Lower leg skin (tissue), 4 donors: ENCODE measurements around the gene COL4A2. TPM values are rescaled to one million over a fixed set of nuclear protein-coding genes. Genes with fewer than 3 reads are reported as not detected.

Experiments used
- DNase-seq, 2 donors: peaks; one replicate each; pipeline ENCODE4 v3.0.0-alpha.2; 2019; ENCODE audit warnings: low spot score in 2 of 2
- H3K4me3 ChIP-seq: fragments of 200-600 bp; sonication (generic); 2 replicates; pipeline ENCODE4 v1.5.1; 2017; ENCODE audit warnings: mild to moderate bottlenecking, low read depth; ENCODE audit not compliant: poor library complexity, severe bottlenecking
- CTCF ChIP-seq, 3 donors: fragments of 450-650 bp; IDR thresholded peaks; one replicate each; pipeline ENCODE4 v1.5.1; 2016; ENCODE audit warnings: antibody characterized with exemption in 3 of 3, mild to moderate bottlenecking in 3 of 3, moderate library complexity in 2 of 3
- POLR2A ChIP-seq, 2 donors: fragments of 450-650 bp; IDR thresholded peaks; one replicate each; pipeline ENCODE4 v1.6.1; 2016 to 2017; ENCODE audit warnings: antibody characterized with exemption in 2 of 2, mild to moderate bottlenecking in 1 of 2, moderate library complexity in 1 of 2
- WGBS, 2 donors: methylation state at CpG; one replicate each; pipeline ENCODE4 v1.1.5; 2018; 5-methylcytosine and 5-hydroxymethylcytosine counted together
- intact Hi-C: fragments of 100-400 bp; cut with DNase I; formaldehyde crosslinking; loops from one replicate; pipeline ENCODE4 v1.15.0; 2023; ENCODE audit warnings: low total_unique reads
- total RNA-seq, 4 donors: library from RNA; depleted of rRNA; stranded (reverse); fragments of >200 nt; gene quantifications; one replicate each; pipeline ENCODE4 v1.1.0, GENCODE V29; 2016

COL4A2 gene
- total RNA-seq, 4 donors from 2014 or later = 40.8 to 119 (median 58.9) TPM

GRCh38 chr13:110294146-110294545, 12.9 kb upstream of the COL4A2 start:
- intact Hi-C loops = no loop called here
- H3K4me3 ChIP-seq = no peak overlapping the region
- peak; percentile 37 to 79 for DNase-seq
- TF ChIP-seq CTCF (IDR thresholded peaks at IDR 0.05) (no peak), POLR2A (IDR thresholded peaks at IDR 0.05) (no peak)
- WGBS, 2 donors = 80 to 86% methylated on average over 3 of the region's 3 CpGs

- intact Hi-C loops = no loop called here
- no peak for DNase-seq
- no peak overlapping the region for H3K4me3 ChIP-seq
- TF ChIP-seq CTCF (IDR thresholded peaks at IDR 0.05) = no peak
- TF ChIP-seq POLR2A (IDR thresholded peaks at IDR 0.05) = no peak
These were observed 12.5 kb upstream of the COL4A2 start for GRCh38 chr13:110294622-110295021.

DNA sequence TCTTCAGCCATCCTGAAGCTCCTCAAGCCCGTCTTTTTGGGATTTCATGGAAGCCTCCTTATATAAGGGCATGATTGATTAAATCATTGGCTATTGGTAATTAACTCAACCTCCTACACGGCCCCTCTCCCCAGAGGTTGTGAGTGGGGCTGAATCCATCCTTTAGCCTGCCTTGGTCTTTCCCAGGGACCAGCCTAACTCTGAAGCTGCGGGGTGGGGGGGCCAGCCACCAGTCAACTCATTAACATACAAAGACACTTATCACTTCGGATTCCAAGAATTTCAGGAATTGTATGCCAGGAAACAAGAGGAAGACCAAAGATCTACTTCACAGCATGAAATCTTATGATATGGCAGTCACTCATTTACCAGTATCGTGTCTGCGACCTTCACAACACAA, 10.1 kb upstream of the COL4A2 start:
- peak in 1 of 2 donors; percentile 76 for DNase-seq
- intact Hi-C loops = no loop called here
- no peak overlapping the region for H3K4me3 ChIP-seq
- 78 to 88% methylated on average over 6 of the region's 6 CpGs for WGBS, 2 donors
- TF ChIP-seq POLR2A (IDR thresholded peaks at IDR 0.05) (no peak), CTCF (IDR thresholded peaks at IDR 0.05) (no peak)

DNA sequence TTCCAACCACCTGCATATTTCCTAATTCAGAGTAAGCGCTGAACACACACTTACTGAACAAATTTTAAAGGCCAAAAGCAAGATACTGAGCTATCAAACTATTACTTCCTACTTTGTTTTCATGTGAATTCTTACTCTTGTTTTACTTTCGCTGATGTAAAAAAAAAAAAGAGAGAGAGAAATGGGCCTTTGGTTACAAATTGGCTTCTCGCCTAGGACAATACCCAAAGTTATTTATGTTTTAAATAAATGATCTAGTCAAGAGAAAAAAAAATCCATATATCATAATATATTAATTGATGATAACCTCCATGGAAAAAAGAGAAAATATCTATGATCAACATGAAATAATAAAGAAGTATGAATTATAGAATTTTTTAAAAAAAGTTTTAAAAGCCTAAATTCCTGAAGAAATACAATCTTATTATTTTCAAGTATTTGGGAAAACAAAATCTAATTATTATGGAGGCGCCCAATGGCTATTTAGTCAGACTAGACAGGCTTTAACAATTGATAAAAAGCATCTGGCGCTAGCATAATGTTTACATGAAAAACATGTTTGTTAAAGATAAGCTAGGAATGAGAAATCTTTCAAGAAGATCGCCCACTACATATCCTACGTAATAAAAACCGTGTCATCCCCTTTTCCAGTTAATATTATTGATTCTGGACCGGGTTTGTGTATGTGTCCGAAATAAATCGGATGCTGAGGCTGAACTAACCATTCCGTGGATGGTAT, 9.1 kb upstream of the COL4A2 start:
- intact Hi-C loops = no loop called here
- no peak for TF ChIP-seq POLR2A (IDR thresholded peaks at IDR 0.05)
- no peak for TF ChIP-seq CTCF (IDR thresholded peaks at IDR 0.05)
- H3K4me3 ChIP-seq = no peak overlapping the region
- DNase-seq = no peak
- WGBS, 2 donors = 77 to 80% methylated on average over 12 of the region's 12 CpGs

DNA sequence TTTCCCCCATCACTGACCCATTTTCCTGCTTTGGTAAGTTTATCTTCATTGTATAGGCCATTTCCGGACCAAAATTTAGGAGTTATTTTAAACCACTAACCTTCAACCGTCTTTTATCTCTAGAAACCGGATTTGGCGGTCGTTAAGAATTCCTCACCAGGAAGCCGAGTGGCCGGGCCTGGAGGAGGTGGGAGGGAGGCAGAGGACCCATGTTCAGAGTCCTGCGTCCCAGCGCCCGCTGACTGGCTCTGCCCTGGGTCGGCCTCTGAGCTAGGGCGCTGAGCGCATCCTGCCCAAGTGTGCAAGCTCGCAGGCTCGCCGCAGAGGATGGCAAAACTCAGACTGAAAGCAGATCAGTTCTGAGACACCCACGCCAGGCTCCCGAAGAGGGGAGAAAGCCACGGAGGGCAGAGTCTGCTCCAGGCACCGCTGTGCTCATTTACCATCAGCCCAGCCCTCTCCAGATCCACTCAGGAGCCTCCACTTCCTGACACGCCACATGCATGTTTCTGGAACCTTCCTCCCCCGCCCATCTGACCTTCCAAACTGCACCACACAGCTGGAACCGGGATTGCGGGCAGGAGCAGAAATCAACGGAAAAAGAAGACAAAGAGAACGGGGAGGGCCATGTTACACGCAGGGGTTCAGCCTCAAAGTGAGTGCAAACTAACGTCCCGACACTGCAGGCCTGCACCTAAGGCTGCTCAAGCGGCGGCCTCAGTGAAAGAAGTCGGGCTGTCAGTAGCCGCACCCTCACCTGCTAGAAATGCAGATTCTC, 8.4 kb upstream of the COL4A2 start:
- peak in 1 of 2 donors; percentile 87 for DNase-seq
- no peak overlapping the region for H3K4me3 ChIP-seq
- 71 to 73% methylated on average over 33 of the region's 33 CpGs for WGBS, 2 donors
- intact Hi-C loops = no loop called here
- TF ChIP-seq CTCF (IDR thresholded peaks at IDR 0.05) (no peak), POLR2A (IDR thresholded peaks at IDR 0.05) (no peak)
